Sigmoid colon (tissue), 7 donors: Measurements from ENCODE around the gene BNIP5. TPM values are rescaled to one million over a fixed set of nuclear protein-coding genes. Genes with fewer than 3 reads are reported as not detected.

ENCODE experiments used
- DNase-seq: peaks from one replicate; pipeline ENCODE4 v3.0.0-alpha.2; 2019
- H3K27ac ChIP-seq, 4 donors: fragments of 200-600 bp; sonication (generic); one replicate each; pipeline ENCODE4 v1.5.1; 2016 to 2019; ENCODE audit warnings: mild to moderate bottlenecking in 1 of 4
- H3K27me3 ChIP-seq, 3 donors: fragments of 200-600 bp; sonication (generic); one replicate each; pipeline ENCODE4 v1.5.1; 2019; ENCODE audit warnings: mild to moderate bottlenecking in 1 of 3
- H3K36me3 ChIP-seq, 4 donors: fragments of 200-600 bp; sonication (generic); one replicate each; pipeline ENCODE4 v1.5.1; 2016 to 2019
- H3K4me1 ChIP-seq, 4 donors: fragments of 200-600 bp; sonication (generic); one replicate each; pipeline ENCODE4 v1.5.1; 2017 to 2019
- H3K4me3 ChIP-seq, 4 donors: fragments of 200-600 bp; sonication (generic); one replicate each; pipeline ENCODE4 v1.5.1; 2017 to 2019; ENCODE audit warnings: mild to moderate bottlenecking in 2 of 4, moderate library complexity in 1 of 4
- H3K9me3 ChIP-seq, 4 donors: fragments of 200-600 bp in 3 of 4; sonication (generic) in 3 of 4; one replicate each; pipeline versions ENCODE4 v1.5.1 to v1.6.1; 2013 to 2019
- CTCF ChIP-seq, 4 experiments: fragments of 450-650 bp in 3 of 4; fragments of 200-600 bp in 1 of 4; IDR thresholded peaks; one replicate each; pipeline ENCODE4 v1.5.1; 2016 to 2019; ENCODE audit warnings: antibody characterized with exemption in 4 of 4, mild to moderate bottlenecking in 3 of 4, moderate library complexity in 2 of 4
- EP300 ChIP-seq, 4 donors: sonication (generic); formaldehyde crosslinking; IDR thresholded peaks; one replicate each; pipeline ENCODE4 v1.6.1; 2017; ENCODE audit warnings: antibody characterized with exemption in 4 of 4
- POLR2A ChIP-seq, 2 donors: fragments of 450-650 bp; IDR thresholded peaks; one replicate each; pipeline ENCODE4 v1.6.1; 2016; ENCODE audit warnings: antibody characterized with exemption in 2 of 2, mild to moderate bottlenecking in 2 of 2, moderate library complexity in 2 of 2
- POLR2AphosphoS5 ChIP-seq, 4 donors: sonication (generic); formaldehyde crosslinking; IDR thresholded peaks; one replicate each; pipeline ENCODE4 v1.6.1; 2017; ENCODE audit warnings: antibody characterized with exemption in 4 of 4
- WGBS, 2 donors: extraction: QIAGEN DNeasy Blood & Tissue Kit; methylation state at CpG; one replicate each; pipeline ENCODE4 v1.1.7; 2013; 5-methylcytosine and 5-hydroxymethylcytosine counted together
- intact Hi-C: fragments of 100-400 bp; cut with DNase I; formaldehyde crosslinking; loops from one replicate; pipeline ENCODE4 v1.15.1; 2023
- polyA plus RNA-seq, 3 donors: library from polyadenylated mRNA; stranded (reverse); fragments of 200-250 nt; gene quantifications; one replicate each; pipeline ENCODE4 v1.2.3, GENCODE V29; 2013
- total RNA-seq, 4 donors: library from RNA; depleted of rRNA; stranded (reverse); fragments of >200 nt; gene quantifications; one replicate each; pipeline ENCODE4 v1.1.0, GENCODE V29; 2016
- donor health status: healthy with polysubstance abuse.
- donor health status: Bipolar disorder and iron deficiency.
- donor health status: healthy.

Gene BNIP5
- total and polyA plus RNA-seq, 7 donors = 5.5 to 9.0 (median 8.6) TPM; not detected in 4

- Histone ChIP-seq H3K9me3 (no peaks in the 10 kb centered on the region), H3K27ac (no peak overlapping the region), H3K4me3 (no peak overlapping the region), H3K36me3 (no peaks in the 10 kb centered on the region), H3K27me3 (no peaks in the 10 kb centered on the region), H3K4me1 (no peaks in the 10 kb centered on the region)
- TF ChIP-seq EP300 (IDR thresholded peaks at IDR 0.05) (no peak), POLR2A (IDR thresholded peaks at IDR 0.05) (no peak), CTCF (IDR thresholded peaks at IDR 0.05) (no peak), POLR2AphosphoS5 (IDR thresholded peaks at IDR 0.05) (no peak)
- intact Hi-C loops = no loop called here
- DNase-seq = no peak
- 94 to 96% methylated on average over 6 of the region's 6 CpGs for WGBS, 2 donors
Observed at GRCh38 chr6:36324191-36324590, 12.5 kb downstream of the BNIP5 start.

- H3K9me3 ChIP-seq = no peaks in the 10 kb centered on the region
- no peak overlapping the region for H3K4me3 ChIP-seq
- no peaks in the 10 kb centered on the region for H3K27me3 ChIP-seq
- no peak for DNase-seq
- H3K36me3 ChIP-seq = no peaks in the 10 kb centered on the region
- WGBS, 2 donors = 83 to 89% methylated on average over 8 of the region's 8 CpGs
- no peak for TF ChIP-seq EP300 (IDR thresholded peaks at IDR 0.05)
- no peak for TF ChIP-seq CTCF (IDR thresholded peaks at IDR 0.05)
- TF ChIP-seq POLR2A (IDR thresholded peaks at IDR 0.05) = no peak
- TF ChIP-seq POLR2AphosphoS5 (IDR thresholded peaks at IDR 0.05) = no peak
- no peaks in the 10 kb centered on the region for H3K4me1 ChIP-seq
- no peak overlapping the region for H3K27ac ChIP-seq
- intact Hi-C loops = no loop called here
Observed at GRCh38 chr6:36323062-36323461, 13.6 kb downstream of the BNIP5 start.

GRCh38 chr6:36322591-36322990, 14.1 kb downstream of the BNIP5 start:
- H3K27me3 ChIP-seq = no peaks in the 10 kb centered on the region
- intact Hi-C loops = no loop called here
- H3K27ac ChIP-seq = no peak overlapping the region
- no peak overlapping the region for H3K4me3 ChIP-seq
- no peak for DNase-seq
- no peak for TF ChIP-seq POLR2AphosphoS5 (IDR thresholded peaks at IDR 0.05)
- TF ChIP-seq EP300 (IDR thresholded peaks at IDR 0.05) = no peak
- TF ChIP-seq CTCF (IDR thresholded peaks at IDR 0.05) = no peak
- no peak for TF ChIP-seq POLR2A (IDR thresholded peaks at IDR 0.05)
- H3K9me3 ChIP-seq = no peaks in the 10 kb centered on the region
- no peaks in the 10 kb centered on the region for H3K36me3 ChIP-seq
- WGBS, 2 donors = 93 to 95% methylated on average over 3 of the region's 3 CpGs
- no peaks in the 10 kb centered on the region for H3K4me1 ChIP-seq

GRCh38 chr6:36320475-36320874, 16.2 kb downstream of the BNIP5 start:
- 27 to 70% methylated on average over 11 of the region's 11 CpGs for WGBS, 2 donors
- H3K9me3 ChIP-seq = no peaks in the 10 kb centered on the region
- no peak for DNase-seq

More at GRCh38 chr6:36320475-36320874, 16.2 kb downstream of the BNIP5 start:
- Histone ChIP-seq H3K27me3 (no peaks in the 10 kb centered on the region), H3K4me1 (no peaks in the 10 kb centered on the region), H3K27ac (no peak overlapping the region), H3K36me3 (no peaks in the 10 kb centered on the region), H3K4me3 (no peak overlapping the region)
- no peak for TF ChIP-seq POLR2AphosphoS5 (IDR thresholded peaks at IDR 0.05)
- TF ChIP-seq CTCF (IDR thresholded peaks at IDR 0.05) = no peak
- TF ChIP-seq POLR2A (IDR thresholded peaks at IDR 0.05) = no peak
- TF ChIP-seq EP300 (IDR thresholded peaks at IDR 0.05) = no peak
- intact Hi-C loops = no loop called here
